Ovary (tissue), 3 donors: ENCODE results near the gene E2F4.

ENCODE experiments used
- EP300 ChIP-seq: sonication (generic); formaldehyde crosslinking; IDR thresholded peaks from one replicate; pipeline ENCODE4 v1.6.1; 2017; ENCODE audit warnings: antibody characterized with exemption
- POLR2A ChIP-seq: fragments of 450-650 bp; IDR thresholded peaks from one replicate; pipeline ENCODE4 v1.6.1; 2017; ENCODE audit warnings: antibody characterized with exemption, mild to moderate bottlenecking, moderate library complexity
- TF ChIP-seq, protein P1 (sequence below), 3 donors: fragments of 450-650 bp in 2 of 3; fragments of 200-600 bp in 1 of 3; IDR thresholded peaks; one replicate each; pipeline versions ENCODE4 v1.5.1 to v1.8.0; 2016 to 2022; ENCODE audit warnings: antibody characterized with exemption in 3 of 3, mild to moderate bottlenecking in 1 of 3
- donor health status: DM: no; HTN: no; CAD: no.

DNA sequence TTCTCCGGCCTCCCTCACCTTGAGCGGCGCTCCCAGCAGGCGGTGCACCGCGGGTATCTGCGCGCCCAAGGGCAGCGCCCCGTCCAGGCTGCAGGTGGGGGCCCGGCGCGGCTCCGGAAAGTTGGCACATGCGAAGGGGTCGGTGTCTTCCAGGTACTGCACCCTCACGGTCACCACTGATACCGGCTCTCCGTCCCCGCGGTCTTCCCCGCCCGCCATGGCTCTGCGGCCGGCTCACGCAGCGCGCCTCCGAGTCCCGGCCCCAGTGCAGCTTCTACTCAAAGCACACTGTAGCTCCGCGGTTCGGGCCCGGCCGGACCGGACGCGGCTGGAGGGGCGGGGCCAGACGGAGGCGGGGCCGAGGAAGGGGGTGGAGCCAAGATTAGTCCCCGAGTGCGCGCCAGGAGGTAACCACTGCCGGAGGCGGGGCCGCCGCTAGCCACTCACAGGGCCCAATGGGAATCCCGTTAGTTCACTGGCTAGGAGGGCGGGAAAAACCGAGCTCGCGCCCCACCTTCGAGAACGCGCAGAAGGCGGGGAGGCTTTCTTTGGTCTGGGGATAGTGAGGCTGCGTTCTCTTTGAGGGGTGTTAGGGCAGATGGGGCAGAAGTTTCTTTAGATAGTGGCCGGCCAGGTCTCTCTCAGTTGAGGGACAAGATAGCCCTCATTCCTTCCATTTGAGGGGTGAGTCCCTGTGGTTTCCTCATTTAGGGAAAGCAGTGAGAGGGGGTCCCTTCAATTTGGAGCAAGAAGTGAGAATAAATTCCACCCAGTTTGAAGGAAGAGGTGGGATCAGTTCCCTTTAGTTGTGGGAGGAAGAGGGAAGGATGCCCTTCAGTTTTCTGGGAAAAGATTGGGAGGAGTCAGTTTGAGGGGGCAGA lies 55.5 kb downstream of the E2F4 start, which contains the start of gene FHOD1:
- TF ChIP-seq, protein P1, sequence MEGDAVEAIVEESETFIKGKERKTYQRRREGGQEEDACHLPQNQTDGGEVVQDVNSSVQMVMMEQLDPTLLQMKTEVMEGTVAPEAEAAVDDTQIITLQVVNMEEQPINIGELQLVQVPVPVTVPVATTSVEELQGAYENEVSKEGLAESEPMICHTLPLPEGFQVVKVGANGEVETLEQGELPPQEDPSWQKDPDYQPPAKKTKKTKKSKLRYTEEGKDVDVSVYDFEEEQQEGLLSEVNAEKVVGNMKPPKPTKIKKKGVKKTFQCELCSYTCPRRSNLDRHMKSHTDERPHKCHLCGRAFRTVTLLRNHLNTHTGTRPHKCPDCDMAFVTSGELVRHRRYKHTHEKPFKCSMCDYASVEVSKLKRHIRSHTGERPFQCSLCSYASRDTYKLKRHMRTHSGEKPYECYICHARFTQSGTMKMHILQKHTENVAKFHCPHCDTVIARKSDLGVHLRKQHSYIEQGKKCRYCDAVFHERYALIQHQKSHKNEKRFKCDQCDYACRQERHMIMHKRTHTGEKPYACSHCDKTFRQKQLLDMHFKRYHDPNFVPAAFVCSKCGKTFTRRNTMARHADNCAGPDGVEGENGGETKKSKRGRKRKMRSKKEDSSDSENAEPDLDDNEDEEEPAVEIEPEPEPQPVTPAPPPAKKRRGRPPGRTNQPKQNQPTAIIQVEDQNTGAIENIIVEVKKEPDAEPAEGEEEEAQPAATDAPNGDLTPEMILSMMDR (IDR thresholded peaks at IDR 0.05) = no peak
- TF ChIP-seq POLR2A = peak; percentile 60
- TF ChIP-seq EP300 = no peak
